SK-N-SH treated with all-trans-retinoic acid at 6 μM for 48 hours (cell line): ENCODE data around the gene TFPT.

Source experiments
- ATAC-seq: fragments of 200-7000 bp; cut with Tn5 transposase; 3 replicates; pipeline ENCODE4 v1.9.1; 2020; ENCODE audit warnings: mild to moderate bottlenecking, moderate library complexity
- ARNTL ChIP-seq: fragments of 450-650 bp; formaldehyde crosslinking; IDR thresholded peaks from 2 replicates; pipeline ENCODE4 v1.5.0; 2020; ENCODE audit warnings: low read depth, mild to moderate bottlenecking, moderate library complexity, borderline replicate concordance
- BACH2 ChIP-seq: fragments of 250-450 bp; sonication (Bioruptor Pico); IDR thresholded peaks from 2 replicates; pipeline ENCODE4 v1.9.0; 2021; ENCODE audit warnings: mild to moderate bottlenecking, borderline replicate concordance
- CREB5 ChIP-seq: fragments of 250-450 bp; sonication (Bioruptor Pico); IDR thresholded peaks from 2 replicates; pipeline ENCODE4 v1.5.1; 2020; ENCODE audit warnings: low read depth, mild to moderate bottlenecking, moderate library complexity
- CSDC2 ChIP-seq: fragments of 250-450 bp; sonication (Bioruptor Pico); IDR thresholded peaks from 2 replicates; pipeline ENCODE4 v1.5.0; 2020; ENCODE audit warnings: mild to moderate bottlenecking, moderate library complexity
- CSRNP3 ChIP-seq: fragments of 250-450 bp; sonication (Bioruptor Pico); IDR thresholded peaks from 2 replicates; pipeline ENCODE4 v1.5.1; 2021; ENCODE audit warnings: mild to moderate bottlenecking, moderate library complexity
- ESRRG ChIP-seq: fragments of 250-450 bp; sonication (Bioruptor Pico); IDR thresholded peaks from 2 replicates; pipeline ENCODE4 v1.6.1; 2021; ENCODE audit warnings: mild to moderate bottlenecking
- GLIS3 ChIP-seq: fragments of 250-450 bp; sonication (Bioruptor Pico); IDR thresholded peaks from 2 replicates; pipeline ENCODE4 v1.5.0; 2020; ENCODE audit warnings: mild to moderate bottlenecking, moderate library complexity
- ISL1 ChIP-seq: fragments of 250-450 bp; sonication (Bioruptor Pico); IDR thresholded peaks from 2 replicates; pipeline ENCODE4 v2.1.2; 2022; ENCODE audit warnings: mild to moderate bottlenecking, moderate library complexity
- OSR1 ChIP-seq: fragments of 250-450 bp; sonication (Bioruptor Pico); IDR thresholded peaks from 2 replicates; pipeline ENCODE4 v1.8.0; 2022; ENCODE audit warnings: moderate library complexity, mild to moderate bottlenecking, inconsistent platforms
- PATZ1 ChIP-seq: fragments of 250-450 bp; sonication (Bioruptor Pico); IDR thresholded peaks from 2 replicates; pipeline ENCODE4 v1.8.0; 2020; ENCODE audit warnings: mild to moderate bottlenecking, moderate library complexity, borderline replicate concordance
- POU6F1 ChIP-seq: fragments of 250-450 bp; sonication (Bioruptor Pico); IDR thresholded peaks from 2 replicates; pipeline ENCODE4 v1.8.0; 2021; ENCODE audit warnings: low read depth, mild to moderate bottlenecking, moderate library complexity, borderline replicate concordance
- PPARA ChIP-seq: fragments of 250-450 bp; sonication (Bioruptor Pico); IDR thresholded peaks from 2 replicates; pipeline ENCODE4 v1.5.0; 2020; ENCODE audit warnings: mild to moderate bottlenecking, borderline replicate concordance
- RARB ChIP-seq: fragments of 250-450 bp; sonication (Bioruptor Pico); IDR thresholded peaks from 2 replicates; pipeline ENCODE4 v1.8.0; 2021; ENCODE audit warnings: mild to moderate bottlenecking, moderate library complexity
- SNAI2 ChIP-seq: fragments of 250-450 bp; sonication (Bioruptor Pico); IDR thresholded peaks from 2 replicates; pipeline ENCODE4 v1.5.0; 2020; ENCODE audit warnings: mild to moderate bottlenecking, moderate library complexity
- TCF4 ChIP-seq: fragments of 250-450 bp; sonication (Bioruptor Pico); IDR thresholded peaks from 2 replicates; pipeline ENCODE4 v1.8.0; 2021; ENCODE audit warnings: mild to moderate bottlenecking, moderate library complexity, borderline replicate concordance
- TOX ChIP-seq: fragments of 250-450 bp; sonication (Bioruptor Pico); IDR thresholded peaks from 2 replicates; pipeline ENCODE4 v1.8.0; 2021; ENCODE audit warnings: mild to moderate bottlenecking, moderate library complexity, borderline replicate concordance
- ZC3H10 ChIP-seq: fragments of 250-450 bp; sonication (Bioruptor Pico); IDR thresholded peaks from 2 replicates; pipeline ENCODE4 v1.5.1; 2021; ENCODE audit warnings: mild to moderate bottlenecking, moderate library complexity
- ZFP3 ChIP-seq: fragments of 250-450 bp; sonication (Bioruptor Pico); IDR thresholded peaks from 2 replicates; pipeline ENCODE4 v1.5.0; 2020; ENCODE audit warnings: mild to moderate bottlenecking, moderate library complexity
- ZFP30 ChIP-seq: fragments of 450-650 bp; formaldehyde crosslinking; IDR thresholded peaks from 2 replicates; pipeline ENCODE4 v1.5.0; 2022; ENCODE audit warnings: mild to moderate bottlenecking, moderate library complexity
- ZNF565 ChIP-seq: fragments of 450-650 bp; formaldehyde crosslinking; conservative IDR thresholded peaks from 2 replicates; pipeline ENCODE4 v1.5.0; 2020; ENCODE audit warnings: low read depth, mild to moderate bottlenecking, moderate library complexity
- ZNF70 ChIP-seq: fragments of 450-650 bp; formaldehyde crosslinking; IDR thresholded peaks from 2 replicates; pipeline ENCODE4 v1.5.0; 2020; ENCODE audit warnings: mild to moderate bottlenecking, moderate library complexity
- ZNF8 ChIP-seq: fragments of 450-650 bp; formaldehyde crosslinking; IDR thresholded peaks from 2 replicates; pipeline ENCODE4 v1.5.0; 2020; ENCODE audit warnings: mild to moderate bottlenecking, moderate library complexity

TFPT gene

GRCh38 chr19:54137699-54138488 lies 22.4 kb upstream of the TFPT start, which contains the start of gene CNOT3:
CNOT3 (plus strand) TSS chr19:54137762; CDS start chr19:54142979, 5,217 bp downstream.
- no peak for ATAC-seq
- TF ChIP-seq BACH2 (no peak), ISL1 (CRISPR knock-in tag) (no peak), ZNF70 (no peak), ARNTL (CRISPR knock-in tag) (no peak), ESRRG (no peak), PPARA (CRISPR knock-in tag) (no peak), SNAI2 (CRISPR knock-in tag) (no peak), ZC3H10 (CRISPR knock-in tag) (no peak), ZNF8 (CRISPR knock-in tag) (no peak), CREB5 (CRISPR knock-in tag) (no peak), GLIS3 (CRISPR knock-in tag) (no peak), TCF4 (CRISPR knock-in tag) (no peak)

GRCh38 chr19:54136864-54137698 lies 21.6 kb upstream of the TFPT start:
- no peak for TF ChIP-seq BACH2
- TF ChIP-seq ZNF8 (CRISPR knock-in tag) = no peak
- TF ChIP-seq ZFP3 (CRISPR knock-in tag) = no peak
- TF ChIP-seq ZC3H10 (CRISPR knock-in tag) = no peak
- TF ChIP-seq ISL1 (CRISPR knock-in tag) = no peak
- no peak for TF ChIP-seq OSR1
- no peak for TF ChIP-seq SNAI2 (CRISPR knock-in tag)
- no peak for TF ChIP-seq CREB5 (CRISPR knock-in tag)
- no peak for TF ChIP-seq ZNF70
- no peak for TF ChIP-seq RARB (CRISPR knock-in tag)
- TF ChIP-seq ZNF565 (CRISPR knock-in tag) = no peak
- no peak for TF ChIP-seq TOX
- no peak for TF ChIP-seq ZFP30 (CRISPR knock-in tag)
- no peak for TF ChIP-seq CSDC2 (CRISPR knock-in tag)
- no peak for TF ChIP-seq POU6F1
- TF ChIP-seq GLIS3 (CRISPR knock-in tag) = no peak
- no peak for TF ChIP-seq PATZ1 (CRISPR knock-in tag)
- no peak for TF ChIP-seq CSRNP3 (CRISPR knock-in tag)
- TF ChIP-seq ESRRG = no peak
- ATAC-seq = peak; percentile 90
